ENCODE results near the gene STK36.

The STK36 gene, protein sequence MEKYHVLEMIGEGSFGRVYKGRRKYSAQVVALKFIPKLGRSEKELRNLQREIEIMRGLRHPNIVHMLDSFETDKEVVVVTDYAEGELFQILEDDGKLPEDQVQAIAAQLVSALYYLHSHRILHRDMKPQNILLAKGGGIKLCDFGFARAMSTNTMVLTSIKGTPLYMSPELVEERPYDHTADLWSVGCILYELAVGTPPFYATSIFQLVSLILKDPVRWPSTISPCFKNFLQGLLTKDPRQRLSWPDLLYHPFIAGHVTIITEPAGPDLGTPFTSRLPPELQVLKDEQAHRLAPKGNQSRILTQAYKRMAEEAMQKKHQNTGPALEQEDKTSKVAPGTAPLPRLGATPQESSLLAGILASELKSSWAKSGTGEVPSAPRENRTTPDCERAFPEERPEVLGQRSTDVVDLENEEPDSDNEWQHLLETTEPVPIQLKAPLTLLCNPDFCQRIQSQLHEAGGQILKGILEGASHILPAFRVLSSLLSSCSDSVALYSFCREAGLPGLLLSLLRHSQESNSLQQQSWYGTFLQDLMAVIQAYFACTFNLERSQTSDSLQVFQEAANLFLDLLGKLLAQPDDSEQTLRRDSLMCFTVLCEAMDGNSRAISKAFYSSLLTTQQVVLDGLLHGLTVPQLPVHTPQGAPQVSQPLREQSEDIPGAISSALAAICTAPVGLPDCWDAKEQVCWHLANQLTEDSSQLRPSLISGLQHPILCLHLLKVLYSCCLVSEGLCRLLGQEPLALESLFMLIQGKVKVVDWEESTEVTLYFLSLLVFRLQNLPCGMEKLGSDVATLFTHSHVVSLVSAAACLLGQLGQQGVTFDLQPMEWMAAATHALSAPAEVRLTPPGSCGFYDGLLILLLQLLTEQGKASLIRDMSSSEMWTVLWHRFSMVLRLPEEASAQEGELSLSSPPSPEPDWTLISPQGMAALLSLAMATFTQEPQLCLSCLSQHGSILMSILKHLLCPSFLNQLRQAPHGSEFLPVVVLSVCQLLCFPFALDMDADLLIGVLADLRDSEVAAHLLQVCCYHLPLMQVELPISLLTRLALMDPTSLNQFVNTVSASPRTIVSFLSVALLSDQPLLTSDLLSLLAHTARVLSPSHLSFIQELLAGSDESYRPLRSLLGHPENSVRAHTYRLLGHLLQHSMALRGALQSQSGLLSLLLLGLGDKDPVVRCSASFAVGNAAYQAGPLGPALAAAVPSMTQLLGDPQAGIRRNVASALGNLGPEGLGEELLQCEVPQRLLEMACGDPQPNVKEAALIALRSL (N-terminal part only)

DNA sequence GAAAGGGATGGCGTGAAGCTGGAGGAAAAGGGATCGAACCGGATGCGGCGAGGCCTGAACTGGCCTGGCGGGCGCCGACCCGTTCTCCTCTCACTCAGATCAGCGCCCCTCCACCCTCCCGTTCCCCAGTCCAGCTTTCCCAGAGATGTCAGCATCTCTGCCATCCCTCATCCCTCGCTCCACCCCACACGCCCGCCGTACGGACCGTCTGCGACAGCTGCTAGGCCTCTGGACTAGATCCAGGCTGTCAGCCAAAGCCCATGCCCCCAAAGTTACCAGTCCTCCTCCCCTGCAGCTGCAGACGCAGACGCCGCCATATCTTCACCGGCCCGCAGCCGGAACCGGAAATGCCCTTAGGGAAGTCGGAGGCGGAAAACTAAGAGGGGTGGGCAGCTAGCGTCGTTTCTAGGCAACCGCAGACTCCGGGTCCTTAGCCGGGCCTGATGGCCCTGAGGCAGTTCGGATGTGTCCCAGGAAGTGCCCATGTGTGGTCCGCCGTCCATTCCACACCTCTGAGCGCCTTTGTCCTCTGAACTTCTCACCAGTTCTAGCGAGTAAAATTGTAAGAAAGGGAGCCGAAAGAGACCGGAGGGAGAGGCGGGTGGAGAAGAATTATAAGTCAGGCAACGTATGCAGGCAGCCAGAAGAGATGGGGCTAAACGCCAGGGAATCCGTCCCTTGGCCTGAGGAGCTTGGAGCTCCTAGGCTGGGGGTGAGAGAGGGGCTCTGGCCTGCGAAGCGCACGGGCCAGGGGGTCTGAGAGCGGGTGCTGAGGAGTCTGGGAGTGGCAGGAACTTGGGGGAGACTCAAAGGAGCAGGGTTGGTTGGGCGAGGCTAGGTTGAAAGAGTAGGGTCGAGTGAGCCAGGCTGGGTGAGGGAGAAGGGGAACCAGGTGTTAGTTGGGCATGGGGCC is at the start of gene STK36, which contains the start of gene RNF25:
Gene STK36, plus strand, starts transcription at position 433 of the 913 bp plus-strand sequence. CDS start 744 bp downstream, outside the sequence.
Gene RNF25, minus strand, starts transcription at position 349 of the 913 bp plus-strand sequence. Its CDS starts 32 bp downstream, at position 317.
- peak; percentile 93 for DNase-seq

DNA sequence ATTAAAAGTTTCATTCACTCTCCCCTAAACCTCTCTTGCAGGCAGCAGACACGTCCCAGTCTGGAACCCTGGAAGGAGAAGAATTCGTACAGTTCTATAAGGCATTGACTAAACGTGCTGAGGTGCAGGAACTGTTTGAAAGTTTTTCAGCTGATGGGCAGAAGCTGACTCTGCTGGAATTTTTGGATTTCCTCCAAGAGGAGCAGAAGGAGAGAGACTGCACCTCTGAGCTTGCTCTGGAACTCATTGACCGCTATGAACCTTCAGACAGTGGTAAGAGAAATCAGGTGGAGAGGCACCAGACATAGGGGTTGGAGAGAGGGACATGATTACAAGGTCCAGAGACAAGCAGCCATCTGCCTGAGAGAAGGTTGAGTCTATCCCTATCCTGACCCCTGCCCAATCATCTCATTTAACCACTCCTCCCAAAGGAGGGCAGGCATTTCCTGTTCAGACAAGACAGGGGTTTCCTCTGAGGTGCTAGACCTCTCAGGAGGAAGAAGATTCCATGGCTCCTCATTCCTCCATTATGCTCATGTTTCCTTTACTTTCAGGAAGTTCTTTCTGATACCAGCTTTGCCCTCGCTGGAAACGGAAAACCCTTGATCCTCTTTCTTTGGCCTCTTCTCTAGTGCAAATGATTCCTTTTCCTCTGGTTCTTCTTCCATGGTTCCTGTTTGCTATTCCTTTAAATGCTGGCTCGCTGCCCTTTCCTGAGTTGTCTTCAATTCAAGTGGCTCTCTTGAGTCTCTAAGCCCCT is 49.1 kb upstream of the STK36 start:
- DNase-seq: no peak

DNA sequence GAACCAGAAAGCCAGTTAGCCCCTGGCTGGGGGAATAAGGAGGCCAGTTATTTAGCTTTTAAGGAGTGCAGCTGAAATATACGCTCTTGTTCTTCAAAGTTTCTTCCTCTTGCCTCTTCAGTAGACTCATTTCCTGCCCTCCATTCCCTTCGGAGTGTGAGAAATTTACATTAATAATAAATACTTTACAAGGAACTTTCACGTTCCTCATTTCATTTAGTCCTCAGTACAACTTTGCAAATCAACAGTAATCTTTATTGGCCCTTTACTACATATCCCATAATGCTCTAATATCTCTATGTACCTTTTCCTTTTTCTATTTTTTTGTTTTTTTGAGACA is 48.5 kb upstream of the STK36 start:
- no peak for DNase-seq

DNA sequence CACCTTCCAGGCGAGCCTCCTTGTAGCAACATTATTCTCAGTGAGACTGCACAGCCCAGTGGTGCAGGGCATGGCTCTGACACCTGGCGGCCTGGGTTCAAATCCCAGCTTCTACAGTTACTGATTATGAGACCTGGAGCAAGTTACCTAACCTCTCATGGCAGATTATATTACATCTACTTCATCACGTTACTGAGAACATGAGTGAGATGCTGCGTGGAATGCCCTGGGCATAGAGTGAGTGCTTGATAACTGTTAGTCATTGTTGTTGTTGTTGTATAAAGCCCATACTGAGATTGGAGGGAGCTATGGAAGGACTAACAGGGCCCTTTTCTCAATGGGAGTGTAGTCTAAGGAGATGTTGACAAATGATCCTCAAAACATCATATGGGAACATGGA is 45.5 kb upstream of the STK36 start:
- no peak for DNase-seq

DNA sequence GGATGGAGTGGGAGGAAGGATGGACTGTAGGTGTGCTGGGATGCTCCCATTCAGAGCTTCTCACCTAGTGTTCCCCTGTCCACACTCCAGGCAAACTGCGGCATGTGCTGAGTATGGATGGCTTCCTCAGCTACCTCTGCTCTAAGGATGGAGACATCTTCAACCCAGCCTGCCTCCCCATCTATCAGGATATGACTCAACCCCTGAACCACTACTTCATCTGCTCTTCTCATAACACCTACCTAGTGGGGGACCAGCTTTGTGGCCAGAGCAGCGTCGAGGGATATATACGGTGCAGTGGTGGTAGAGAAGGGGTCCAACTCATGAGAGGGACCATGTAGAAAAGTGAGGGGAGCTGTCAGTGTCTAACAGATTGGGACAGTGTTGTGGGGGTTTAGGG is 43.9 kb upstream of the STK36 start:
- DNase-seq: no peak

DNA sequence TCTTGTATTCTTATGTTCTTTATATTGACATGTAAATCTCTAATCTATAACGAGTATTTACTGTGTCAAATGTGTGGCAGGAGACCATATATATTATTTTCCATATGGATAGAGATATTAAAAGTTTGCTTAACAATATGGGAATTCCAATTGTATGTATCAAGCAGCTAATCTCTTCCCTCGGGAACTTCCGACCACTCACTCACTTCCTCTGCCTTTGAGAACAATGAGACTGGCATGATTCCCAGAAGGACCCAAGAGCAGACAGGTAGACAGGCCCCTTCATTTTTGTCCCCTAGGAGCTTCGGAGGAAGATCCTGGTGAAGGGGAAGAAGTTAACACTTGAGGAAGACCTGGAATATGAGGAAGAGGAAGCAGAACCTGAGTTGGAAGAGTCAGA is 40.0 kb upstream of the STK36 start:
- DNase-seq: no peak

DNA sequence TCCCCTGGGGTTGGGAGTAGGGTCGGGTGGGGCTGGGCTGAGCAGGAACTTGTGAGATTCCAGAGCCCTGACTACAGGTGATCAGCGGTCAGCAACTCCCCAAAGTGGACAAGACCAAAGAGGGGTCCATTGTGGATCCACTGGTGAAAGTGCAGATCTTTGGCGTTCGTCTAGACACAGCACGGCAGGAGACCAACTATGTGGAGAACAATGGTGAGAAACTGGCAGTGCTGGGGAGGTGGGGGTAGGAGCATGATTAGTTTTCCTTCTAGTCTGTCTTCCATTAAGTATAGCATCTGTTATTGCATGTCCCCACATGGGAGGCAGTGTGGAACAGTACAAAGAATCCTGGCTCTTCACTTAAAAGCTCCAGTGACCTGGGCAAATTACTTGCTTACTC is 36.2 kb upstream of the STK36 start:
- DNase-seq: no peak

DNA sequence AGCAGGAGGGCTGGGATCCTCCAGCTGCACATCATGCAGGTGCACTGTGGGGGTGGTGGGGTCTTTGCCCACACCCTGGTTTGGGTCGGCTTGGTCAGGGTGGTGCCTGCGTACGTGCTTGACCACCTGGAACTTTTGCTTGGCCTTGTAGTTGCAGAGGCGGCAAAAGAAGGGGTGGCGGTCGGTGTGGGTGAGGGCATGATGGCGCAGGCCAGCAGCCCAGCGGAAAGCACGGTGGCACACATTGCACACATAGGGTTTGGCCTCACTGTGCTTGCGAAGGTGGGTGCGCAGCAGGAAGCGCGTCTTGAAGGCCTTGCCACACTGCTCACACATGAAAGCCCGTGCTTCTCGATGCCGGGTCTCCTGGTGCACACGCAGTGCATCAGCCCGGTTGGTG is 33.5 kb upstream of the STK36 start:
- DNase-seq: no peak

DNA sequence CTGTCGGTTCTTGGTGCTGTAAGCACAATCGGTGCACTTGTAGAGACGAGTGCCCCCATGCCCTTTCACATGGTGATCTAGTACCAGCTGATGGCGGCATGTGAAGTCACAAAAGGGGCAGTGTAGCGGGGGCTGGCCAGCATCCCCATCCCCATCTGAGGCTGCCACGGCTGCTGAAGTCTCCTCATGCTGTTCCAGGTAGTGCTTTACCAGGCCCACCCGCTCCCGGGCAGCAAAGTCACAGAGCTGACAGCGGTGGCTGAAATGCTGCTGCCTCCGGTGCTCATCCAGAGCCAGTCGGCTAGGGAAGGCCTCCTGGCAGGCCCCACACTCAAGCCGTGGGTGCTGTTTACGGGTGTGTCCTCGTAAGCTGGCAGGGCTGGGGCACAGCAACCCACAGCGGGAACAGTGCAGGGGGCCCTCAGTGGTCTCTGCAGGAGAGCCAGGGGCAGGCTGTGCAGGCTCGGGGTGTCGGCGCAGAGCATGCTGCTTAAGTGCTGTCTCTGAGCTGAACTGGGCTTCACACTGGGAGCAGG is 29.7 kb upstream of the STK36 start:
- no peak for DNase-seq

DNA sequence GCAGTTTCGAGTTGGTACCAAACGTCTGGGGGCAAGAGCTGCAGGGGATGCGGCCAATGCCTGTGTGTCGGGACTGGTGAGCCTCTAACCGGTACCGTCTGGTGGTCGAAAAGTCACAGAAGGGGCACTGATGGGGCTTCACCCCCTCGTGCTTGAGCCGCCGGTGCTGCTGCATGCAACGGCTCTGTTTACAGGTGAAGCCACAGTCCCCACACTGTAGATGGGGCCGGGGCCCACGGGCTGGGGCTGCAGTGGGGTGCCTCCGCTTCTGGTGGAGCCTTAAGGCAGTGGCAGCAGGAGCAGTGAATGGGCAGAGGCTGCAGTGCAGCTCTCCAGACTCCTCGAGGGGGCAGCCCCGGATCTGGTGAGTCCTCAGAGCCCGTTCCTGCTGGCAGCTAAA is 29.1 kb upstream of the STK36 start:
- no peak for DNase-seq

DNA sequence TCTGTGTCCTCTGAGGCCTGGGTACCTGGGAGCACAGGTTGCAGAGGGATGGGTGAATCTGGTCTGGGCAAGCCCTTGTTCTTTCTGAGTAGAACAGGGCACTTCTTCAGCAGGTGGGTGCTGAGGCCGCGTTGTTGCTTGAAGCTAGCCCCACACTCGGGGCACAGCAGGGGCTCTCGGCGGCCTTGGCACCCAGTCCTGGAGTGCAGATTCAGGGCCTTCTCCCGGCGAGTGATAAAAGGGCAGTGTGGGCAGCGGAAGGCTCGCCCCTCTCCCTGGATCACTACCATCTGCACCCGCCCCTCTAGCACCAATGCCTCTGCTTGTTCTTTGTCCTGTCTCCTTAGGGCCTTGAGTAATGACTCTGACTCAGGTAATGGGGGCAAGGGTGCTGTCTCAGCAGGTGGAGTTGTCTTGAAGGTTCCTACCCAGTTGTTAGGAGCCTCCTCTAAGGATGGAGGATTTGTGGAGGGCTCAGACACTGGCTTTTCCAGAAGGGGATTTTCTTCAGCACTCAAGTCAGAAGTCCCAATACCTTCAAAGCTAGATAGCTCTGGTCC is 28.1 kb upstream of the STK36 start:
- no peak for DNase-seq

DNA sequence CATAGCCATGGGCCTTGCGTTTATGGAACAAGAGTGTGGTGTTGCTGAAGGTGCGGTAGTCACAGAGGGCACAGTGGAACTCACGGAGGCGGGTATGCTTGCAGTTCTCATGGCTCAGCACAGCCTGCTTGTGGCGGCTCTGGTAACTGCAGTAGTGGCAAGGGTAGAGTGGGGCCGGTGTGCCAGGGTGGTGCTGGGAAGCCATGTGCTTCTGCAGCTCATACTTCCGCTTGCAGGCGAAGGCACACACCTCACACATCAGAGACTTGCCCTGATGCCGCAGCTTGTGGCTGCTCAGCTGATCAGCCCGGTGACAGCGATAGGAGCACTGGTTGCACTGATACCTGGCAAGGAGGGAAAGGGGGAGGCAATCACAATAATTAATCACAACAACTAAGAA is 27.2 kb upstream of the STK36 start:
- no peak for DNase-seq

DNA sequence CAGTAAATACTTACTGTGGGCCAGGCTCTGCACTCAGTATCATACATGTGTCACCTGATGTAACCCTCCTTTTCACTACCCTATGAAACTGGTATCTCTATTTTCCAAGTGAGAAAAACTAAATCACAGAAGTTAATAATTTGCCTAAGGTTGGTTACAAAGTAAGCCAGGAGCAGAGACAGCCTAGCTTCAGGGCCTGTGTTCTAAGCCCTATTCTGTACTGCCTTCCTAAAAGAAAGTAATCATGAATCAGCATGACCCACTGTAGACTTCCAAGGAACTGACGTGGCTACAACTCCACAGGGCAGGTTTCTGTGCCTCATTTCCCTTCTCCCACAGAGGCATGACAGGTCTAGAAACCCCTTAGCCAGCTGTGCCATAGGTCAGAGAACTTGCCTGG is 26.8 kb upstream of the STK36 start:
- DNase-seq: no peak

DNA sequence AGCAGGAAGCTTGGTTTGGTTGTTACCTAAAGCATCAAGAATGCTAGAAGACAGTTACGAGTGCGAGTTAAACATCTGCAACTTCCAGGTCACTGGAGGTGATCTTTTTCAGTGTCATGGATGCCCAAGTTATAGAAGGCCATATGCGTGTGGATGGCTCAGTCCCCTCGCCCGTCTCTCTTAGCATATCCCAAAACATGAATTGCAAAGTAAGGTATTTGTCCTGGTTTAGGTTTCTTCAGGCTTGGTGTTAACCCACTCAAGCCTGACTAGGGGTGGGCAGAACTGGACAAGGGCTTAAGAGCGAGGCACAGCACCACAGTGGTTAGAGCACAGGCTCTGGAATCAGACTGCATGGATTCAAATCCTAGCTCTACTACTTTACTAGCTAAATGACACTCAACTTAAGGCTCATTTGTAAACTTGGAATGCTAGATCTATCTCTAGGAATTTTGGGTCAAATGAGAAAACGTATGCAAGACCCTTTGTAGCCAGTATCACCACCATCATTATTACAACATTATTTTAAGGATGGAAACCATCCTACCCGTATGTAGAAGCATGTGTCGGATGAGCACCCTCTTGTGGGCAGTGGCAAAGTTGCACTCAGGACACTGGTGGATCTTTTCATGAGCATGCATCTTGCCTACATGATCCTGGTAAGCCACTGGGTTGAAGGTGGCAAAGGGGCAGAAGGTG is 23.6 kb upstream of the STK36 start:
- DNase-seq: peak; percentile 57

DNA sequence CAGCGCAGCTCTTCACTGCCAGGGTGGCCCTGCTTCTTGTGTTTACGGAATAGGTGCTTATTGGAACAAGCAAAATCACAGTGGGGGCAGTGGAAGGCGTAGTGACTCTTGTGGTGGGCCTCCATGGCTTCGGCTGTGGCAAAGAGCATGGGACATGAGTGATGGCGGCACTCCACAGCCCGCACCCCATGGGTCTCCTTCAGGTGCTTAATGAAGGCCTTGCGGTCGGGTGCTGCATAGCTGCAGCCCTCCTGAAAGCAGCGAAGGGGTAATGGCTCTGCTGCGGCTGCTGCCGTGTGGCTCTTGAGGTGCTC is 23.1 kb upstream of the STK36 start:
- no peak for DNase-seq

DNA sequence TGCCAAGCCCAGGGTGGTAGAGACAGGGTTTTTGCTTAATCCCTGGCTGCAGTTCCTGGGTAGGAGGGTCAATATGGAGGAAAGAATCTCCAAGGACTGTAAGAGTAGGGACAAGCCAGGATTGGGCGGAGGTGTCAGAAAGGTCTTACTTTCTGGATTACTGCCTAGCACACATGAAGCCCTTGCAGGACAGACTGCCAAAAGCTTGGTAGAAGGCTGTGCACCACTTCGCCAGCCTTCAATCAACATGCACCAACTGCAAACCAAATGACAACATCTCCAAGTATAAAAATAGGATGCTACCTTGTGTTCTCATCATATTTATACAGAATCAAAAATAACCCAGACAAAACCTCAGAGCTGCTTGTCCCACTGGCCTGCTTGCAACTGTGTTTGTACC is 16.1 kb upstream of the STK36 start:
- DNase-seq: no peak

DNA sequence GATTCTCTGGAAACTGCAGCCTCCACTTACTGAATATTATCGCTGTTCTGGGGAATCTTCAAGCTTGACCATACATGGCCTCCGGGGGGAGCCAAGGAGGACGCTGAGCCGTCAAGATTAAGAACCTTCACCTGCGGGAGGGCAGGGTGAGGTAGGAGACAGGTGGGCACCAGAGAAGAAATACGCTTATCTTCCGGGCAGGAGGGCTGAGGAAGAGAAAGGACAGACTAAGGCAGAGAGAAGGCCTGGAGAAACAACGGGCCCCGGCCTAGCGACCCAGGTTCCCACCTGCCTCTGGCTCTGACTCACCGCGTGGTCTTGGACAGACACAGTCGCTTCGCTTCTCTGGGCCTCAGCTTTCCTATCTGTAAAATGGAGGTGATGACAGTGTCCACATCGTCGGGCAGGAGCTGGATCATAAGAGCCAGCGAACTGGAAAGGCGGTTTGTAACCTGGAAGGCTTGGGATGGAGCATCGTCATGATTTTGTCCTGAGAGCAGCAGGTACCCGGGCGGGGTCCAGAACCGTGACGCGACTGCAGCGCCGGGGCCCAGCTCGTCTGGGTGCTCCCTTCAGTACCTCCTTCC is 13.1 kb upstream of the STK36 start:
- no peak for DNase-seq

DNA sequence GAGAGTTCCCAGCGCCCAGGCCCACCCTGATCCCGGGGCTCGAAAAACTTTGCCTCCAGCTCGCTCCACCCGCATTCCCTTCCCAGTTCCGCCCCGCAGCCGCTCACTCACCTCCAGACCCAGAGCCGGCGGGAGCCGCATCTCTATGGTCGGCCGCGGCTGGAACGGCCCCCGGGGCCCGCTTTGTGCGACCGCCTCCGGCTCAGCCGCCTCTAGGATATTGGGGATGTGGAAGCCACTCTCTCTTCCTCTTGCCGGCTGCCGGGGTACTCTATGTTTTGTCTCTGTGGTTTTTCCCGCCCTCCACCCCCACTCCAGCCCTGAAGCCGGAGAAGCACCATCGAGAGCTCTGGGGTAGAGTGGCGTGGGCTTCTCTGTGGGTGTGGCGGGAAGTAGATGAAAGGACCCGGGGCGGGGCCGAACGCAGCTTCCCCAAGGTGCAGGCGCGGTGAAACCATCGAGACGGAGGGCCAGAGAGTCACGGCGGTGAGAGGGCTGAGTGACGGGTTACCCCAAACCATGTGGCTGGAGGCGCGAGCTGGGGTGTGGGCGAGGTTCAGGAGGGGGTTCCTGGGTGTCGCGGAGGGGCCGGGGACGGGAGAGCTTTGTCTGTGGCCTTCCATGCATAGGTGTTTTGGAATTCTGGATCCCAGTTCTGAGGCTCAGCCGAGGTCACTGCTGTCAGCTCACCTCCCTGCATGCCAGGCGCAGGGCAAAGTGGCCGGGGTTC is 12.5 kb upstream of the STK36 start, which contains the start of the genes BCS1L and ZNF142:
Gene BCS1L, plus strand, starts transcription at position 426 of the 730 bp plus-strand sequence. CDS start 1,305 bp downstream, outside the sequence.
Gene ZNF142, minus strand, starts transcription at position 366 of the 730 bp plus-strand sequence. CDS start 3,194 bp downstream, outside the sequence.
- peak; percentile 93 for DNase-seq

DNA sequence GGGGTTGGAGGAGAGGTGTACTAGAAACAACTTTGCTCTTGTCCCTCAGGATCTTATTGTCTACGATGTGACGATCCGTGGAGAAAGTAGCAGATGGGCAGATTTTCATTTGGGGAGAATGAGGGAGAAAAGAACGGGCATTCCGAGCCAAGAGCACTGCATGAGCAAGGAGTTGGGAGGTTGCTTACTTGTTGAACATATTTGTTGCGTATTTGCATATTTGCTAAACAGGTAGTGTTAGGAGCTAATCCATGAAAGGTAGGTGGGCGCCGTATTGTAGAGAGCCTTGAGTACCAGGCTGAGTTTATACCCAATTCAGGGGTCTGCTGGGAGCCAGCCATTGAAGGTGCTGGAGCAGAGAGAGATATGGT is 11.9 kb upstream of the STK36 start:
- no peak for DNase-seq

All from femur (tissue), 1 donor.